Uterus (tissue), 4 donors: ENCODE measurements around the gene KRT79. TPM values are rescaled to one million over a fixed set of nuclear protein-coding genes. Genes with fewer than 3 reads are reported as not detected.

Experiments used
- DNase-seq, 2 donors: peaks; one replicate each; pipeline ENCODE4 v3.0.0-alpha.2; 2019 to 2020
- H3K27ac ChIP-seq, 2 donors: fragments of 200-600 bp; sonication (generic); 1 replicate in 1 of 2; 2 replicates in 1 of 2; pipeline ENCODE4 v1.5.1; 2016 to 2018
- H3K27me3 ChIP-seq, 2 donors: fragments of 200-600 bp; sonication (generic); one replicate each; pipeline ENCODE4 v1.5.1; 2018 to 2019; ENCODE audit warnings: control low read depth in 1 of 2
- H3K36me3 ChIP-seq, 2 donors: fragments of 200-600 bp; sonication (generic); one replicate each; pipeline ENCODE4 v1.5.1; 2019; ENCODE audit warnings: control low read depth in 1 of 2
- H3K4me1 ChIP-seq, 2 donors: fragments of 200-600 bp; sonication (generic); one replicate each; pipeline ENCODE4 v1.5.1; 2018 to 2019; ENCODE audit warnings: control low read depth in 1 of 2
- H3K4me3 ChIP-seq, 2 donors: fragments of 200-600 bp; sonication (generic); 1 replicate in 1 of 2; 2 replicates in 1 of 2; pipeline ENCODE4 v1.5.1; 2018 to 2019; ENCODE audit warnings: mild to moderate bottlenecking in 1 of 2
- H3K9me3 ChIP-seq, 2 donors: fragments of 200-600 bp; sonication (generic); one replicate each; pipeline ENCODE4 v1.5.1; 2019; ENCODE audit warnings: control low read depth in 1 of 2
- CTCF ChIP-seq, 4 experiments: fragments of 200-600 bp in 2 of 4; fragments of 450-650 bp in 2 of 4; sonication (generic) in 2 of 4; IDR thresholded peaks; one replicate each; pipeline ENCODE4 v1.5.1; 2016 to 2019; ENCODE audit warnings: antibody characterized with exemption in 4 of 4, mild to moderate bottlenecking in 2 of 4, moderate library complexity in 1 of 4
- POLR2A ChIP-seq, 2 donors: fragments of 450-650 bp; IDR thresholded peaks; one replicate each; pipeline ENCODE4 v1.6.1; 2016; ENCODE audit warnings: antibody characterized with exemption in 2 of 2, mild to moderate bottlenecking in 1 of 2, moderate library complexity in 1 of 2
- intact Hi-C: fragments of 100-400 bp; cut with DNase I; formaldehyde crosslinking; loops from one replicate; pipeline ENCODE4 v1.15.1; 2023; ENCODE audit warnings: low total_unique reads
- total RNA-seq, 4 donors: library from RNA; depleted of rRNA in 3 of 4; stranded (reverse); fragments of >200 nt in 3 of 4; gene quantifications; one replicate each; pipeline versions ENCODE4 v1.1.0 to v1.2.4, GENCODE V29; 2014 to 2023
- donor health status: DM: yes; HTN: yes; CAD: no.

KRT79 gene
- total RNA-seq, 4 donors from 2014 or later = not detected

- intact Hi-C loops = no loop called here
- Histone ChIP-seq H3K4me3 (no peak overlapping the region), H3K9me3 (no peaks in the 10 kb centered on the region), H3K27me3 (no peaks in the 10 kb centered on the region), H3K27ac (no peak overlapping the region), H3K4me1 (no peaks in the 10 kb centered on the region), H3K36me3 (no peaks in the 10 kb centered on the region)
- no peak for TF ChIP-seq CTCF (IDR thresholded peaks at IDR 0.05)
- DNase-seq = no peak
Measured at GRCh38 chr12:52832985-52833905, 866 bp downstream of the KRT79 start.

- TF ChIP-seq CTCF (IDR thresholded peaks at IDR 0.05) (no peak), POLR2A (IDR thresholded peaks at IDR 0.05) (no peak)
- H3K27ac ChIP-seq = no peak overlapping the region
- no peaks in the 10 kb centered on the region for H3K4me1 ChIP-seq
- no peak for DNase-seq
- no peaks in the 10 kb centered on the region for H3K27me3 ChIP-seq
- intact Hi-C loops = no loop called here
- no peaks in the 10 kb centered on the region for H3K36me3 ChIP-seq
- H3K4me3 ChIP-seq = no peak overlapping the region
- no peaks in the 10 kb centered on the region for H3K9me3 ChIP-seq
Measured at GRCh38 chr12:52832451-52832850, 1.7 kb downstream of the KRT79 start.

GRCh38 chr12:52831251-52831650 lies 2.9 kb downstream of the KRT79 start:
- DNase-seq = no peak
- no peak for TF ChIP-seq CTCF (IDR thresholded peaks at IDR 0.05)
- TF ChIP-seq POLR2A (IDR thresholded peaks at IDR 0.05) = no peak

GRCh38 chr12:52829986-52830770 lies 3.9 kb downstream of the KRT79 start:
- Histone ChIP-seq H3K36me3 (no peaks in the 10 kb centered on the region), H3K27ac (no peak overlapping the region), H3K4me1 (no peaks in the 10 kb centered on the region), H3K27me3 (no peaks in the 10 kb centered on the region), H3K4me3 (no peak overlapping the region), H3K9me3 (no peaks in the 10 kb centered on the region)
- intact Hi-C loops = no loop called here
- DNase-seq = no peak
- TF ChIP-seq POLR2A (IDR thresholded peaks at IDR 0.05) (no peak), CTCF (IDR thresholded peaks at IDR 0.05) (no peak)

More at GRCh38 chr12:52831251-52831650, 2.9 kb downstream of the KRT79 start:
- Histone ChIP-seq H3K27me3 (no peaks in the 10 kb centered on the region), H3K4me3 (no peak overlapping the region), H3K4me1 (no peaks in the 10 kb centered on the region), H3K27ac (no peak overlapping the region), H3K36me3 (no peaks in the 10 kb centered on the region), H3K9me3 (no peaks in the 10 kb centered on the region)
- intact Hi-C loops = no loop called here

- no peaks in the 10 kb centered on the region for H3K9me3 ChIP-seq
- H3K27me3 ChIP-seq = no peaks in the 10 kb centered on the region
- no peak overlapping the region for H3K27ac ChIP-seq
- DNase-seq = no peak
- no peak overlapping the region for H3K4me3 ChIP-seq
- no peaks in the 10 kb centered on the region for H3K4me1 ChIP-seq
- no peaks in the 10 kb centered on the region for H3K36me3 ChIP-seq
- intact Hi-C loops = no loop called here
- TF ChIP-seq CTCF (IDR thresholded peaks at IDR 0.05) (no peak), POLR2A (IDR thresholded peaks at IDR 0.05) (no peak)
Measured at GRCh38 chr12:52828591-52829021, 5.5 kb downstream of the KRT79 start.
